Neuron (in vitro differentiated cells): ENCODE results near the gene KLHL2.
A peak's percentile ranks its signal among the peaks of the same experiment; 100 is the strongest.
"Not testable (repeated sequence)": the region's sequence is repeated elsewhere in the genome, so short reads cannot be mapped to it uniquely, and the experiment has no call there.

Source experiments
- H2AFZ ChIP-seq: one replicate; pipeline ENCODE4 v1.6.1; 2013; ENCODE audit warnings: low read depth, mild to moderate bottlenecking, inconsistent platforms, low read length, moderate library complexity
- H3K27me3 ChIP-seq: one replicate; pipeline ENCODE4 v1.6.1; 2013; ENCODE audit warnings: low read length; ENCODE audit not compliant: insufficient read depth
- H3K36me3 ChIP-seq: one replicate; pipeline ENCODE4 v1.6.1; 2013; ENCODE audit warnings: low read length; ENCODE audit not compliant: insufficient read depth
- H3K4me1 ChIP-seq: one replicate; pipeline ENCODE4 v1.6.1; 2013; ENCODE audit warnings: low read length; ENCODE audit not compliant: insufficient read depth
- H3K4me3 ChIP-seq: 2 replicates; pipeline ENCODE4 v1.5.1; 2013; ENCODE audit warnings: mild to moderate bottlenecking, low read length, moderate library complexity
- H3K9me3 ChIP-seq: one replicate; pipeline ENCODE4 v1.6.1; 2013; ENCODE audit warnings: low read length

The KLHL2 gene

GRCh38 chr4:165342340-165342739 is 135.0 kb downstream of the KLHL2 start:
- not testable (repeated sequence) for H3K9me3 ChIP-seq, H3K4me1 ChIP-seq, H3K27me3 ChIP-seq, H3K4me3 ChIP-seq, H2AFZ ChIP-seq
- H3K36me3 ChIP-seq = peaks cover 61% of the 10 kb centered on the region

DNA sequence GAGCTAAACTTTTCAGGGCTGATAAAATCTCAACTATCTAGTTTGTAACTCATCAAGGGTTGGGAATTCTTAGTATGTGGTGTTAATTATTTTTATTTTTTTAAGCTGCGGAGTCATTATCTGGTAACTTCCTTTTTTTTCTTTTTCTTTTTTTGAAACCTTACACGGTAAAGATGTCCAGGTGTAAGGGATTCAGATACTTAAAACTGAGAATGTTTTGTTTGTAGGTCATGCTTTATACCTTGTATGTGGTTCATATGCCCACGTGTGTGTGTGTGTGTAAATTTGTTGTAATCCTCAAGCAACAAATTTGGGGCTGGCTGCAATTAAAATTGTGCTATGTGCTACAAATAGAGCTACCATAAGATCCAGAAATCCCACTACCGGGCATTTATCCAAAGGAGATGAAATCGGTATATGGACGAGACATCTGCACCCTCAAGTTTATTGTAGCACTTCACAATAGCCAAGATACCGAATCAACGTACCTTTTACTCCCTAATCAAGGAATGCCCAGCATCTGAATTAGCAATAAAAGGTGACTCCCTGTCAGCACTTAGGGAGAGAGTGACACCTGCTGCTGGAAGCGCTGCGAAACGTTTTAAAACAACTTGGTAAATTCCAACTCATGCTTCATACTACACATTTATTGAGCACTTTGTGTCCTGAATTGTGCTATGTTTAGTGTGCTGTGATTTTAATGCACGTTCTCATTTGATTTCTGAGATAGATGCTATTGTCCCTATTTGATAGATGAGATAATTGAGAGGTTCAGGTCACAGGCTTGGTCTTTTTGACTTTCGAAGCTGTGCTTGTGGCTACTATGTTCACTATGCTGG is 136.2 kb downstream of the KLHL2 start:
- no peaks in the 10 kb centered on the region for H3K9me3 ChIP-seq
- peaks cover 50% of the 10 kb centered on the region for H3K36me3 ChIP-seq
- no peak overlapping the region for H3K4me3 ChIP-seq
- no peaks in the 10 kb centered on the region for H3K27me3 ChIP-seq
- H2AFZ ChIP-seq = no peak overlapping the region
- no peaks in the 10 kb centered on the region for H3K4me1 ChIP-seq

GRCh38 chr4:165345666-165346417 is 138.5 kb downstream of the KLHL2 start:
- H3K4me1 ChIP-seq = no peaks in the 10 kb centered on the region
- H3K27me3 ChIP-seq = no peaks in the 10 kb centered on the region
- no peak overlapping the region for H3K4me3 ChIP-seq
- no peak overlapping the region for H2AFZ ChIP-seq
- H3K36me3 ChIP-seq = peaks cover 27% of the 10 kb centered on the region
- no peaks in the 10 kb centered on the region for H3K9me3 ChIP-seq

GRCh38 chr4:165347647-165348569 is 140.5 kb downstream of the KLHL2 start:
- peaks cover 9% of the 10 kb centered on the region for H3K36me3 ChIP-seq
- no peak overlapping the region for H3K4me3 ChIP-seq
- H3K27me3 ChIP-seq = no peaks in the 10 kb centered on the region
- no peaks in the 10 kb centered on the region for H3K9me3 ChIP-seq
- H3K4me1 ChIP-seq = no peaks in the 10 kb centered on the region
- H2AFZ ChIP-seq = no peak overlapping the region

DNA sequence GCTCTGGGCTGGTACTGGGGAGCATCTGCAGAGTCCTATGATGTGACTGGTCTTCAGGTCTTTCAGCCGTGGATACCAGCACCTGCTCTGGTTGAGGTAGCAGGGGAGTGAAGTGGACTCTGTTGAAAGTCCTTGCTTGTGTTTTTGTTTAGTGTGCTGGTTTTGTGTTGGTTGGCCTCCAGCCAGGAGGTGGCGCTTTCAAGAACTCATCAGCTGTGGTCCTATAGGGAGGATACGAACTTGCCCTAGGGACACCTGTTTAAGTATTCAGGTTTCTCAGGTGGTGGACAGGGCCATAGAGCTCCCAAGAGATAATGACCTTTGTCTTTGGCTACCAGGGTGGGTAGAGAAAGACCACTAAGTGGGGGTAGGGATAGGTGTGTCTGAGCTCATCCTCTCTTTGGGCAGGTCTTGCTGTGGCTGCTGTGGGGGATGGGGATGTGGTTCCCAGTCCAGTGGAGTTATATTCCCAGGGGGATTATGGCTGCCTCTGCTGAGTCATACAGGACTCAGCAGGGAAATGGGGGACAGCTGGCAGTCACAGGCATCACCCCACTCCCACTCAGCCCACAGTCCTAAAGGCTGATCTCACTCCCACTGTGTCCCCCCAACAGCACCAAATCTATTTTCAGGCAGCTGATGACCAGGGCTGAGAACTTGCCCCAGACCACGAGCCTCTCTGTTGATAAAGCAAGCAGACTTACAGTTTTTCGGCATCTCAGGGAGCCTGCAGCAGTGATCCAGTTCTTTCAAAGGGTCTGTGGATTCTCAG is 144.2 kb downstream of the KLHL2 start:
- Histone ChIP-seq H3K9me3 (peaks cover 1% of the 10 kb centered on the region), H3K36me3 (no peaks in the 10 kb centered on the region), H3K4me3 (no peak overlapping the region), H3K4me1 (no peaks in the 10 kb centered on the region), H3K27me3 (no peaks in the 10 kb centered on the region), H2AFZ (no peak overlapping the region)

GRCh38 chr4:165355900-165356300 is 148.5 kb downstream of the KLHL2 start:
- H3K27me3 ChIP-seq = no peaks in the 10 kb centered on the region
- H3K9me3 ChIP-seq = peaks cover 1% of the 10 kb centered on the region
- H3K4me1 ChIP-seq = no peaks in the 10 kb centered on the region
- H2AFZ ChIP-seq = no peak overlapping the region
- H3K36me3 ChIP-seq = no peaks in the 10 kb centered on the region
- H3K4me3 ChIP-seq = no peak overlapping the region

- no peak overlapping the region for H3K4me3 ChIP-seq
- no peaks in the 10 kb centered on the region for H3K9me3 ChIP-seq
- no peaks in the 10 kb centered on the region for H3K4me1 ChIP-seq
- H2AFZ ChIP-seq = no peak overlapping the region
- no peaks in the 10 kb centered on the region for H3K27me3 ChIP-seq
- no peaks in the 10 kb centered on the region for H3K36me3 ChIP-seq
Measured at GRCh38 chr4:165359506-165359905, 152.1 kb downstream of the KLHL2 start.

DNA sequence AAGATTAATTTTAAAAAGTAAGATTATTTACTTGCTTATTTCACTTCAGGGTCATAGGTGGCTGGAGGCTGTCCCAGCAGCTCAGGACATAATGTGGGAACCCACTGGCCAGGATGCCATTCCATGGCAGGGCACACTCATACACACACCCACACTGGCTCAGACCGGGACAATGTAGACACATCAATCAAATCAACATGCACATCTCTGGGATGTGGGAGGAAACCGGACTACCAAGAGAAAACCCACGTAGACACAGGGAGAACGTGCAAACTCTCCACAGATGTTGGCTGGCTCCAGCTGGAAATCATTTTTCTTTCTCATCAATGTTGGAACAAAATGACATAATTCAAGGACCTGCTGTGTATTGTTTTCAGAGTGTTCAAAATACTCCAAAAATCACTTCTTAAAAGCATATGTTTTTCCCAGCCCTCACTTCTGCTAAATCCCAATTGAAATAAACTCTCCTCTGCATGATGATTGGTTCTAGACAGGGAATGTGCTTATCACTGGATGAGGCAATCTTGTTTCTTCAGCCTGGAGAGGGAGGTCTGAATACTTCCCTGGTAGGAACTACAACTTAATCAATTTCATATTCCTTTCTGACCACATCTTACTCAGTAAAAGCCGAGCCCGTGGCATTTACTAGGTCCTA is 152.8 kb downstream of the KLHL2 start:
- H3K4me3 ChIP-seq = no peak overlapping the region
- no peaks in the 10 kb centered on the region for H3K36me3 ChIP-seq
- peaks cover 3% of the 10 kb centered on the region for H3K27me3 ChIP-seq
- peak overlapping the region; percentile 13 for H2AFZ ChIP-seq
- H3K9me3 ChIP-seq = no peaks in the 10 kb centered on the region
- H3K4me1 ChIP-seq = no peaks in the 10 kb centered on the region

DNA sequence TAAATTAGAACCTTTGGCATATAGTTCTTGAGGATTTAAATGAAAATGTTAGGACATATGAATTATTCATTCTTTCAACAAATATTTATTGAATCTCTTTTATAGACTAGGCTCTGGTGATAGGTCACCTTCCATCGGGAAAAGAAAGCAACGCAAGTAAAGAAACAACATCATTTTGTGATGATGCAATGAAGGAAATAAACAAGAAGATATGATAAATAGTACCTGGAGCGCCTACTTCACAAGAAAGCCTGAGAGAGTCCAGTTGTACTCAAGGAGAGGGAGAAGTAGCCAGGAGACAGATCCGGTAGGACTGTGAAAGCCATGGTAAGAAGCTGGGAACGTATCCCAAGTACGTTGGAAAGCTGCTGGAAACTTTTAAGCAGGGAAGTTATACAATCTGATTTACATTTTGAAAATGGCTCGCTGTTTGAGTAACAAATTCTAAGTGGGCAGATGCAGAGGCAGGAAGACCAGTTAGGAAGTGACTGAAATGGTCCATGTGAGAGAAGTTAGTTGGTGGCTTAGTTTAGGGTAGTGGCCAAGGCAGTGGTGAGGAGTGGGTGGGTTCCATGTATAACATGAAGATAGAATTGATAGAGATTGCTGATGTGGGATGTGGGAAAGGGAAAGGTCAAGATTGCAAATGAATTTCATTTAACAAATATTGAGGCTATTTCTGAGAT is 153.8 kb downstream of the KLHL2 start:
- Histone ChIP-seq H3K4me1 (no peaks in the 10 kb centered on the region), H2AFZ (no peak overlapping the region), H3K27me3 (peaks cover 3% of the 10 kb centered on the region), H3K36me3 (no peaks in the 10 kb centered on the region), H3K4me3 (no peak overlapping the region), H3K9me3 (no peaks in the 10 kb centered on the region)

GRCh38 chr4:165361810-165362209 is 154.4 kb downstream of the KLHL2 start:
- H3K4me1 ChIP-seq = no peaks in the 10 kb centered on the region
- H3K4me3 ChIP-seq = no peak overlapping the region
- no peaks in the 10 kb centered on the region for H3K9me3 ChIP-seq
- H3K27me3 ChIP-seq = peaks cover 3% of the 10 kb centered on the region
- no peaks in the 10 kb centered on the region for H3K36me3 ChIP-seq
- no peak overlapping the region for H2AFZ ChIP-seq

- no peaks in the 10 kb centered on the region for H3K4me1 ChIP-seq
- no peaks in the 10 kb centered on the region for H3K9me3 ChIP-seq
Measured at GRCh38 chr4:165364452-165365080, 157.2 kb downstream of the KLHL2 start.

More at GRCh38 chr4:165364452-165365080, 157.2 kb downstream of the KLHL2 start:
- H3K4me3 ChIP-seq = no peak overlapping the region
- peaks cover 3% of the 10 kb centered on the region for H3K27me3 ChIP-seq
- H2AFZ ChIP-seq = no peak overlapping the region
- no peaks in the 10 kb centered on the region for H3K36me3 ChIP-seq
